H1 (cell line): ENCODE measurements around the gene MECP2.

ENCODE experiments used
- CEBPB ChIP-seq: IDR thresholded peaks from 2 replicates; pipeline ENCODE4 v1.6.1; 2012; ENCODE audit warnings: low read depth, low read length
- CREB1 ChIP-seq: IDR thresholded peaks from 2 replicates; pipeline ENCODE4 v1.6.1; 2012; ENCODE audit warnings: inconsistent platforms
- EZH2 ChIP-seq: fragments of 200-600 bp; sonication (generic); IDR thresholded peaks from 2 replicates; pipeline ENCODE4 v1.7.1; 2012; ENCODE audit warnings: low read depth, mild to moderate bottlenecking, moderate library complexity, low read length, inconsistent platforms; ENCODE audit not compliant: severe bottlenecking
- POLR2A ChIP-seq, 2 experiments: IDR thresholded peaks; 1 replicate in 1 of 2; 2 replicates in 1 of 2; pipeline ENCODE4 v1.6.1; 2011; ENCODE audit warnings: low read depth in 2 of 2, low read length in 2 of 2, mild to moderate bottlenecking in 2 of 2; ENCODE audit errors: control extremely low read depth in 1 of 2
- POLR2AphosphoS5 ChIP-seq: IDR thresholded peaks from 2 replicates; pipeline ENCODE4 v1.6.1; 2011; ENCODE audit warnings: low read depth, low read length
- RAD21 ChIP-seq, 2 experiments: IDR thresholded peaks in 1 of 2; conservative IDR thresholded peaks in 1 of 2; 2 replicates each; pipeline ENCODE4 v1.6.1; 2011; ENCODE audit warnings: low read depth in 2 of 2, low read length in 2 of 2, improper control_type of control experiment in 1 of 2, inconsistent platforms in 1 of 2, mild to moderate bottlenecking in 1 of 2, moderate library complexity in 1 of 2
- SIN3A ChIP-seq, 2 experiments: IDR thresholded peaks in 1 of 2; conservative IDR thresholded peaks in 1 of 2; 2 replicates each; pipeline ENCODE4 v1.6.1; 2011 to 2012; ENCODE audit warnings: low read length in 2 of 2, improper control_type of control experiment in 1 of 2, low read depth in 1 of 2, mild to moderate bottlenecking in 1 of 2
- ZNF274 ChIP-seq: IDR thresholded peaks from 2 replicates; pipeline ENCODE4 v1.7.0; 2012; ENCODE audit warnings: low read length, borderline replicate concordance; ENCODE audit errors: extremely low read depth
- TF ChIP-seq, protein P1 (sequence below), 3 experiments: IDR thresholded peaks; 1 replicate in 2 of 3; 2 replicates in 1 of 3; pipeline versions ENCODE4 v1.5.1 to v1.6.1; 2011; ENCODE audit warnings: low read length in 3 of 3, mild to moderate bottlenecking in 3 of 3, inconsistent platforms in 2 of 3, low read depth in 1 of 3, moderate library complexity in 1 of 3; ENCODE audit not compliant: insufficient read depth in 1 of 3; ENCODE audit errors: control extremely low read depth in 1 of 3
- TF ChIP-seq, protein P2 (sequence below): IDR thresholded peaks from 2 replicates; pipeline ENCODE4 v1.6.1; 2012; ENCODE audit warnings: inconsistent platforms
- TF ChIP-seq, protein P3 (sequence below): IDR thresholded peaks from 2 replicates; pipeline ENCODE4 v1.6.1; 2012; ENCODE audit warnings: inconsistent platforms

DNA sequence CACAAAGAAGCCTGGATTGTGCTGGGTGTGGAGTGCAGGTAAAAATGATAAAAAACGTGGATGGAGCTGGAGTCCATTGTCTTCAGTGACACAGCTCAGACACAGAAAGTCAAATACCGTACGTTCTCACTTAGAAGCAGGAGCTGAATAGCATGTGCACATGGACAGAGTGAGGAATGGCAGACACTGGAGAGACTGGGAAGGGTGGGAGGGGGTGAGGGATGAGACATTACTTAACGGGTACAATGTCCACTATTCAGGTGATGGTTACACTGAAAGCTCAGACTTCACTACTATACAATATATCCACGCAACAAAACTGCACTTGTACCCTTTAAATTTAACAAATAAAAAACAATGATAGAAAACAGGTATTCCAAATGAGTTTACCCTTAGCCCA lies 59.8 kb downstream of the MECP2 start:
- TF ChIP-seq, protein P1, sequence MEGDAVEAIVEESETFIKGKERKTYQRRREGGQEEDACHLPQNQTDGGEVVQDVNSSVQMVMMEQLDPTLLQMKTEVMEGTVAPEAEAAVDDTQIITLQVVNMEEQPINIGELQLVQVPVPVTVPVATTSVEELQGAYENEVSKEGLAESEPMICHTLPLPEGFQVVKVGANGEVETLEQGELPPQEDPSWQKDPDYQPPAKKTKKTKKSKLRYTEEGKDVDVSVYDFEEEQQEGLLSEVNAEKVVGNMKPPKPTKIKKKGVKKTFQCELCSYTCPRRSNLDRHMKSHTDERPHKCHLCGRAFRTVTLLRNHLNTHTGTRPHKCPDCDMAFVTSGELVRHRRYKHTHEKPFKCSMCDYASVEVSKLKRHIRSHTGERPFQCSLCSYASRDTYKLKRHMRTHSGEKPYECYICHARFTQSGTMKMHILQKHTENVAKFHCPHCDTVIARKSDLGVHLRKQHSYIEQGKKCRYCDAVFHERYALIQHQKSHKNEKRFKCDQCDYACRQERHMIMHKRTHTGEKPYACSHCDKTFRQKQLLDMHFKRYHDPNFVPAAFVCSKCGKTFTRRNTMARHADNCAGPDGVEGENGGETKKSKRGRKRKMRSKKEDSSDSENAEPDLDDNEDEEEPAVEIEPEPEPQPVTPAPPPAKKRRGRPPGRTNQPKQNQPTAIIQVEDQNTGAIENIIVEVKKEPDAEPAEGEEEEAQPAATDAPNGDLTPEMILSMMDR (IDR thresholded peaks at IDR 0.05; ENCODE audit: control extremely low read depth in 1 of 3, insufficient read depth in 1 of 3, low read depth in 1 of 3, low read length in 3 of 3) = no peak
- TF ChIP-seq RAD21 (IDR thresholded peaks at IDR 0.05 in 1 of 2, conservative IDR thresholded peaks at IDR 0.05 in 1 of 2; ENCODE audit: low read depth in 2 of 2, low read length in 2 of 2) = no peak
- TF ChIP-seq CREB1 = no peak
- TF ChIP-seq ZNF274 = no peak
- no peak for TF ChIP-seq EZH2
- TF ChIP-seq SIN3A (conservative IDR thresholded peaks at IDR 0.05 in 1 of 2, IDR thresholded peaks at IDR 0.05 in 1 of 2; ENCODE audit: low read depth in 1 of 2, low read length in 2 of 2) = no peak
- TF ChIP-seq, protein P2, sequence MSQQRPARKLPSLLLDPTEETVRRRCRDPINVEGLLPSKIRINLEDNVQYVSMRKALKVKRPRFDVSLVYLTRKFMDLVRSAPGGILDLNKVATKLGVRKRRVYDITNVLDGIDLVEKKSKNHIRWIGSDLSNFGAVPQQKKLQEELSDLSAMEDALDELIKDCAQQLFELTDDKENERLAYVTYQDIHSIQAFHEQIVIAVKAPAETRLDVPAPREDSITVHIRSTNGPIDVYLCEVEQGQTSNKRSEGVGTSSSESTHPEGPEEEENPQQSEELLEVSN = no peak
- TF ChIP-seq POLR2A (IDR thresholded peaks at IDR 0.05; ENCODE audit: control extremely low read depth in 1 of 2, low read depth in 2 of 2, low read length in 2 of 2) = no peak
- TF ChIP-seq POLR2AphosphoS5 = no peak
- TF ChIP-seq, protein P3, sequence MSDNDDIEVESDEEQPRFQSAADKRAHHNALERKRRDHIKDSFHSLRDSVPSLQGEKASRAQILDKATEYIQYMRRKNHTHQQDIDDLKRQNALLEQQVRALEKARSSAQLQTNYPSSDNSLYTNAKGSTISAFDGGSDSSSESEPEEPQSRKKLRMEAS = no peak
- TF ChIP-seq CEBPB = no peak
